Liver (tissue), 9 donors: ENCODE data around the gene GRIA3. TPM values are rescaled to one million over a fixed set of nuclear protein-coding genes. Genes with fewer than 3 reads are reported as not detected.

Experiments used
- DNase-seq: peaks from one replicate; pipeline ENCODE4 v3.0.0-alpha.2; 2017; ENCODE audit warnings: low spot score
- H3K27ac ChIP-seq, 2 donors: one replicate each; pipeline ENCODE4 v1.7.0; 2013; ENCODE audit warnings: inconsistent platforms in 2 of 2, low read length in 2 of 2, control low read depth in 1 of 2, low read depth in 1 of 2, mild to moderate bottlenecking in 1 of 2
- H3K27me3 ChIP-seq, 4 donors: one replicate each; pipeline versions ENCODE4 v1.6.1 to v1.7.0; 2013; ENCODE audit warnings: low read length in 3 of 4, inconsistent platforms in 1 of 4, mild to moderate bottlenecking in 1 of 4, moderate library complexity in 1 of 4; ENCODE audit not compliant: control insufficient read depth in 4 of 4, insufficient read depth in 4 of 4
- H3K36me3 ChIP-seq, 4 donors: one replicate each; pipeline versions ENCODE4 v1.6.1 to v1.7.0; 2013; ENCODE audit warnings: low read length in 3 of 4, mild to moderate bottlenecking in 3 of 4, low read depth in 1 of 4, moderate library complexity in 1 of 4; ENCODE audit not compliant: control insufficient read depth in 4 of 4, insufficient read depth in 3 of 4
- H3K4me1 ChIP-seq, 4 donors: one replicate each; pipeline versions ENCODE4 v1.6.1 to v1.7.0; 2013; ENCODE audit warnings: low read length in 3 of 4, mild to moderate bottlenecking in 3 of 4, moderate library complexity in 1 of 4; ENCODE audit not compliant: control insufficient read depth in 4 of 4, insufficient read depth in 4 of 4
- H3K4me3 ChIP-seq, 3 donors: one replicate each; pipeline versions ENCODE4 v1.6.1 to v1.7.0; 2013; ENCODE audit warnings: low read length in 3 of 3, control low read depth in 1 of 3, low read depth in 1 of 3, mild to moderate bottlenecking in 1 of 3
- H3K9ac ChIP-seq, 2 donors: one replicate each; pipeline ENCODE4 v1.7.0; 2013; ENCODE audit warnings: low read length in 2 of 2, mild to moderate bottlenecking in 2 of 2, moderate library complexity in 2 of 2, control low read depth in 1 of 2, low read depth in 1 of 2
- H3K9me3 ChIP-seq, 4 donors: one replicate each; pipeline versions ENCODE4 v1.6.1 to v1.7.0; 2013; ENCODE audit warnings: low read length in 3 of 4; ENCODE audit not compliant: control insufficient read depth in 4 of 4
- CTCF ChIP-seq: fragments of 150-350 bp; IDR thresholded peaks from 2 replicates; pipeline ENCODE4 v1.5.1; 2017; ENCODE audit warnings: improper control_type of control experiment, low read depth, low read length; ENCODE audit not compliant: missing input control
- EGR1 ChIP-seq, 2 donors: IDR thresholded peaks; 2 replicates each; pipeline ENCODE4 v1.6.1; 2016 to 2018; ENCODE audit warnings: antibody characterized with exemption in 2 of 2, low read depth in 2 of 2
- FOXA1 ChIP-seq: IDR thresholded peaks from 2 replicates; pipeline ENCODE4 v1.6.1; 2016; ENCODE audit warnings: antibody characterized with exemption
- FOXA2 ChIP-seq: IDR thresholded peaks from 2 replicates; pipeline ENCODE4 v1.6.1; 2016; ENCODE audit warnings: antibody characterized with exemption
- GABPA ChIP-seq, 2 donors: IDR thresholded peaks in 1 of 2; conservative IDR thresholded peaks in 1 of 2; 2 replicates each; pipeline ENCODE4 v1.6.1; 2016; ENCODE audit warnings: antibody characterized with exemption in 2 of 2, mild to moderate bottlenecking in 1 of 2, moderate library complexity in 1 of 2
- HNF4A ChIP-seq, 2 donors: conservative IDR thresholded peaks; 2 replicates each; pipeline ENCODE4 v1.6.1; 2016; ENCODE audit warnings: antibody characterized with exemption in 2 of 2, mild to moderate bottlenecking in 2 of 2
- HNF4G ChIP-seq: IDR thresholded peaks from 2 replicates; pipeline ENCODE4 v1.6.1; 2016; ENCODE audit warnings: antibody characterized with exemption
- JUND ChIP-seq, 2 donors: IDR thresholded peaks; 2 replicates each; pipeline ENCODE4 v1.6.1; 2016; ENCODE audit warnings: antibody characterized with exemption in 2 of 2
- MAX ChIP-seq: IDR thresholded peaks from 2 replicates; pipeline ENCODE4 v1.6.1; 2016; ENCODE audit warnings: antibody characterized with exemption
- NR2F2 ChIP-seq: IDR thresholded peaks from 2 replicates; pipeline ENCODE4 v1.6.1; 2016; ENCODE audit warnings: antibody characterized with exemption
- RAD21 ChIP-seq, 2 donors: IDR thresholded peaks; 2 replicates each; pipeline ENCODE4 v1.6.1; 2016; ENCODE audit warnings: antibody characterized with exemption in 2 of 2, mild to moderate bottlenecking in 2 of 2
- RXRA ChIP-seq, 2 donors: IDR thresholded peaks; 2 replicates each; pipeline ENCODE4 v1.6.1; 2017 to 2018; ENCODE audit warnings: antibody characterized with exemption in 2 of 2, mild to moderate bottlenecking in 1 of 2
- SP1 ChIP-seq: IDR thresholded peaks from 2 replicates; pipeline ENCODE4 v1.6.1; 2018; ENCODE audit warnings: antibody characterized with exemption, mild to moderate bottlenecking
- TAF1 ChIP-seq: conservative IDR thresholded peaks from 2 replicates; pipeline ENCODE4 v1.6.1; 2016; ENCODE audit warnings: antibody characterized with exemption, mild to moderate bottlenecking
- YY1 ChIP-seq: IDR thresholded peaks from 2 replicates; pipeline ENCODE4 v1.6.1; 2016; ENCODE audit warnings: antibody characterized with exemption, mild to moderate bottlenecking
- ZBTB33 ChIP-seq: IDR thresholded peaks from 2 replicates; pipeline ENCODE4 v1.6.1; 2016; ENCODE audit warnings: antibody characterized with exemption
- WGBS: extraction: QIAGEN DNeasy Blood & Tissue Kit; methylation state at CpG from one replicate; pipeline ENCODE4 v1.1.7; 2013; 5-methylcytosine and 5-hydroxymethylcytosine counted together
- polyA plus RNA-seq, 2 donors: library from polyadenylated mRNA; stranded (reverse) in 1 of 2; unstranded in 1 of 2; fragments of 200-250 nt in 1 of 2; fragments of >200 nt in 1 of 2; fragmentation: Nextera tagmentation in 1 of 2; extraction: Ambion mirVana in 1 of 2; gene quantifications; one replicate each; pipeline versions ENCODE4 v1.2.1 to v1.2.3, GENCODE V29; 2013 to 2015
- total RNA-seq, 2 donors: library from RNA; depleted of rRNA; stranded (reverse); fragments of >200 nt; gene quantifications; one replicate each; pipeline ENCODE4 v1.2.3, GENCODE V29; 2014
- TF ChIP-seq, protein P1 (sequence below): IDR thresholded peaks from 2 replicates; pipeline ENCODE4 v1.6.1; 2016; ENCODE audit warnings: antibody characterized with exemption
- donor health status: healthy.
- donor health status: healthy.
- donor health status: healthy.
- donor health status: healthy.
- donor health status: healthy.

Gene GRIA3
- total and polyA plus RNA-seq, 4 donors, result 1.5 to 3.4 (median 2.9) TPM

DNA sequence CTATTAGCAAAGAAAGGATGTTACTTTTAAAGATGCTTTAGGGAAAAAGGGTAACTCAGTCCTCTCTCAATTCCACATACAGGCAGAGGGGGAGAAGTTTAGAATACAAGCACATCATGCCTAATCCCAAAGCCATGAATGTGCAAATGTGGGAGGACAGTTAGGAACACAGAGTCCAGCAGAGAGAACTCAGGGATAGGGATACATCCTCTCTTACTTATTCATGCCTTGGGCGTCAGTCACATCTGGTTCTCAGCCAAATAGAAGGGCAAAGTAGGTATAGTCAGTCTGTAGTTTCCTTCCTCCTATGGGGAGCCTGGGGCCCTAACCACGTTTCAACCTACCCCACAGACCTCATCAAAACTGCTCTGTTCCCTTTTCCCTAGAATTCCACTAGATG is 87.8 kb downstream of the GRIA3 start:
- 74% methylated on average over 2 of the region's 2 CpGs for WGBS
- H3K9ac ChIP-seq, result no peak overlapping the region
- H3K9me3 ChIP-seq, result no peaks in the 10 kb centered on the region
- H3K27me3 ChIP-seq, result no peaks in the 10 kb centered on the region
- no peak overlapping the region for H3K4me3 ChIP-seq
- no peak for DNase-seq
- no peaks in the 10 kb centered on the region for H3K4me1 ChIP-seq
- TF ChIP-seq MAX (no peak), HNF4A (conservative IDR thresholded peaks at IDR 0.05) (no peak), NR2F2 (no peak), TAF1 (no peak), CTCF (no peak), JUND (IDR thresholded peaks at IDR 0.05) (no peak), HNF4G (no peak), ZBTB33 (no peak), RXRA (IDR thresholded peaks at IDR 0.05) (no peak), RAD21 (IDR thresholded peaks at IDR 0.05) (no peak), FOXA2 (no peak)
- TF ChIP-seq, protein P1, sequence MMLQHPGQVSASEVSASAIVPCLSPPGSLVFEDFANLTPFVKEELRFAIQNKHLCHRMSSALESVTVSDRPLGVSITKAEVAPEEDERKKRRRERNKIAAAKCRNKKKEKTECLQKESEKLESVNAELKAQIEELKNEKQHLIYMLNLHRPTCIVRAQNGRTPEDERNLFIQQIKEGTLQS, result no peak
- no peak overlapping the region for H3K27ac ChIP-seq
- no peaks in the 10 kb centered on the region for H3K36me3 ChIP-seq

DNA sequence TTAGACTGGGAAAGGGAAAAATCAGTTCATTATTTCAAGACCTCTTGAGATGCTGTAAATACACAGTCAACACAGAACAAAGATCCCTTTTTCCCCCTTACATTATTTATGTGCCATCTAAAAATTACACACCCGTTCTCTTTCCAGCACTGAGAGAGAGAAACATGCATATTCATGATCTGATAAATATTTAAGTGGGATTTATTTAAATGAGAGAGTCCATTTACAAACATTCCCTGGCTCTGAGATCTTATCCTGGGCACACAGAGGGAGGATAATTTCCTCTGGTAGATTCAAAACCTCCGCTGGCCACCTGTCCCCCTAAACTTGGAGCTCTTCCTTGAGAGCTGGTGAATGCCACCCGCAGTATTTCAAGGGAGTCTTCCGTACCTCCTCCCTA is 88.6 kb downstream of the GRIA3 start:
- DNase-seq, result no peak
- WGBS, result 94% methylated on average over 4 of the region's 4 CpGs
- no peaks in the 10 kb centered on the region for H3K4me1 ChIP-seq
- no peaks in the 10 kb centered on the region for H3K27me3 ChIP-seq
- TF ChIP-seq RAD21 (IDR thresholded peaks at IDR 0.05) (no peak), GABPA (IDR thresholded peaks at IDR 0.05 in 1 of 2, conservative IDR thresholded peaks at IDR 0.05 in 1 of 2) (no peak), HNF4G (no peak), EGR1 (IDR thresholded peaks at IDR 0.05; ENCODE audit: low read depth in 2 of 2) (no peak), RXRA (IDR thresholded peaks at IDR 0.05) (no peak), FOXA1 (no peak), CTCF (no peak), FOXA2 (no peak), HNF4A (conservative IDR thresholded peaks at IDR 0.05) (no peak), ZBTB33 (no peak), JUND (IDR thresholded peaks at IDR 0.05) (no peak), SP1 (no peak), YY1 (no peak), NR2F2 (no peak), MAX (no peak), TAF1 (no peak)
- TF ChIP-seq, protein P1, result no peak
- no peak overlapping the region for H3K4me3 ChIP-seq
- H3K36me3 ChIP-seq, result no peaks in the 10 kb centered on the region
- H3K9ac ChIP-seq, result no peak overlapping the region
- no peaks in the 10 kb centered on the region for H3K9me3 ChIP-seq
- H3K27ac ChIP-seq, result no peak overlapping the region
